IMR-90 (cell line): ENCODE data around the gene VIPR2. TPM values are rescaled to one million over a fixed set of nuclear protein-coding genes. Genes with fewer than 3 reads are reported as not detected.

ENCODE experiments used
- ATAC-seq: fragments of 200-7000 bp; cut with Tn5 transposase; 2 replicates; pipeline ENCODE4 v1.9.1; 2020; ENCODE audit warnings: low read depth, mild to moderate bottlenecking, moderate library complexity
- BruUV-seq: library from RNA; stranded (reverse); fragments of 400-500 nt; replicated peaks from 2 replicates; lab custom pipeline; 2021; lab: Mats Ljungman, UMichigan
- CTCF ChIA-PET: fragments of 300-600 bp; formaldehyde crosslinking; extraction: SDS; loops from one replicate; lab custom pipeline; 2021; ENCODE audit warnings: antibody characterized with exemption; lab: Yijun Ruan, JAX
- POLR2A ChIA-PET: fragments of 300-600 bp; sonication (Branson Sonifier 250); formaldehyde crosslinking; loops from one replicate; lab custom pipeline; 2022; ENCODE audit warnings: antibody characterized with exemption; ENCODE audit not compliant: unreplicated experiment; lab: Charles Lee
- DNase-seq: peaks from one replicate; pipeline ENCODE4 v3.0.0; 2013
- H2AFZ ChIP-seq: replicated peaks from 2 replicates; pipeline ENCODE3; 2013; ENCODE audit warnings: low read length, mild to moderate bottlenecking; ENCODE audit not compliant: poor library complexity
- H2AK5ac ChIP-seq: 2 replicates; pipeline ENCODE4 v1.6.1; 2013; ENCODE audit warnings: low read depth, low read length, inconsistent platforms
- H2AK9ac ChIP-seq: replicated peaks from 2 replicates; pipeline ENCODE3; 2013; ENCODE audit warnings: mild to moderate bottlenecking, low read depth, low read length, moderate library complexity; ENCODE audit not compliant: poor library complexity
- H2BK120ac ChIP-seq: 2 replicates; pipeline ENCODE4 v1.6.1; 2013; ENCODE audit warnings: low read depth, low read length, inconsistent platforms
- H2BK15ac ChIP-seq: 3 replicates; pipeline ENCODE4 v1.6.1; 2013; ENCODE audit warnings: low read depth, low read length, inconsistent platforms
- H2BK20ac ChIP-seq: 2 replicates; pipeline ENCODE4 v1.6.1; 2013; ENCODE audit warnings: low read depth, mild to moderate bottlenecking, inconsistent platforms, low read length, moderate library complexity
- H2BK5ac ChIP-seq: 2 replicates; pipeline ENCODE4 v1.6.1; 2013; ENCODE audit warnings: mild to moderate bottlenecking, low read depth, low read length, inconsistent platforms; ENCODE audit not compliant: poor library complexity, severe bottlenecking
- H3K14ac ChIP-seq: replicated peaks from 2 replicates; pipeline ENCODE4 v1.6.1; 2013; ENCODE audit warnings: low read depth, low read length, inconsistent platforms
- H3K18ac ChIP-seq: 2 replicates; pipeline ENCODE4 v1.6.1; 2013; ENCODE audit warnings: low read depth, low read length, control low read depth
- H3K23ac ChIP-seq: 2 replicates; pipeline ENCODE4 v1.6.1; 2013; ENCODE audit warnings: low read depth, low read length, inconsistent platforms
- H3K27ac ChIP-seq: 2 replicates; pipeline ENCODE4 v1.5.1; 2013; ENCODE audit warnings: mild to moderate bottlenecking, control low read depth, low read length; ENCODE audit not compliant: insufficient read depth
- H3K27me3 ChIP-seq: 2 replicates; pipeline ENCODE4 v1.6.1; 2013; ENCODE audit warnings: low read length; ENCODE audit not compliant: control insufficient read depth, insufficient read depth
- H3K36me3 ChIP-seq: 2 replicates; pipeline ENCODE4 v1.6.1; 2013; ENCODE audit warnings: low read length, mixed read lengths; ENCODE audit not compliant: control insufficient read depth, insufficient read depth
- H3K4ac ChIP-seq: 2 replicates; pipeline ENCODE4 v1.6.1; 2013; ENCODE audit warnings: low read depth, low read length, inconsistent platforms
- H3K4me1 ChIP-seq: 2 replicates; pipeline ENCODE4 v1.6.1; 2013; ENCODE audit warnings: low read length, mixed read lengths; ENCODE audit not compliant: control insufficient read depth, insufficient read depth
- H3K4me2 ChIP-seq: 2 replicates; pipeline ENCODE4 v1.6.1; 2013; ENCODE audit warnings: low read depth, mild to moderate bottlenecking, control low read depth, low read length, moderate library complexity
- H3K4me3 ChIP-seq: 2 replicates; pipeline ENCODE4 v1.5.1; 2013; ENCODE audit warnings: low read depth, mild to moderate bottlenecking, control low read depth, low read length, moderate library complexity; ENCODE audit not compliant: insufficient read depth
- H3K56ac ChIP-seq: 2 replicates; pipeline ENCODE4 v1.6.1; 2013; ENCODE audit warnings: low read length, inconsistent platforms; ENCODE audit not compliant: insufficient read depth; ENCODE audit errors: extremely low read depth
- H3K79me1 ChIP-seq, 2 experiments: 2 replicates each; pipeline ENCODE4 v1.6.1; 2013; ENCODE audit warnings: low read length in 2 of 2, inconsistent platforms in 1 of 2, low read depth in 1 of 2
- H3K9ac ChIP-seq: 2 replicates; pipeline ENCODE4 v1.6.1; 2013; ENCODE audit warnings: low read depth, low read length, control low read depth
- H3K9me1 ChIP-seq: 2 replicates; pipeline ENCODE4 v1.6.1; 2013; ENCODE audit warnings: low read length, inconsistent platforms; ENCODE audit not compliant: insufficient read depth
- H3K9me3 ChIP-seq: 2 replicates; pipeline ENCODE4 v1.6.1; 2013; ENCODE audit warnings: low read length; ENCODE audit not compliant: control insufficient read depth, insufficient read depth
- H4K20me1 ChIP-seq: 2 replicates; pipeline ENCODE4 v1.6.1; 2013; ENCODE audit warnings: low read length, inconsistent platforms; ENCODE audit not compliant: insufficient read depth
- H4K5ac ChIP-seq: 2 replicates; pipeline ENCODE4 v1.6.1; 2013; ENCODE audit warnings: mild to moderate bottlenecking, low read depth, low read length, control low read depth
- H4K8ac ChIP-seq, 2 experiments: 2 replicates each; pipeline ENCODE4 v1.6.1; 2013; ENCODE audit warnings: low read depth in 2 of 2, low read length in 2 of 2, control low read depth in 1 of 2, inconsistent platforms in 1 of 2
- H4K91ac ChIP-seq: 2 replicates; pipeline ENCODE4 v1.6.1; 2013; ENCODE audit warnings: low read depth, low read length, inconsistent platforms; ENCODE audit not compliant: insufficient read depth
- BHLHE40 ChIP-seq: fragments of 150-350 bp; IDR thresholded peaks from 2 replicates; pipeline ENCODE4 v1.6.1; 2016; ENCODE audit warnings: mild to moderate bottlenecking, low read depth, low read length
- CEBPB ChIP-seq: IDR thresholded peaks from 2 replicates; pipeline ENCODE4 v1.6.1; 2012; ENCODE audit warnings: low read depth, low read length, improper control_type of control experiment
- CHD1 ChIP-seq: IDR thresholded peaks from 2 replicates; pipeline ENCODE4 v1.6.1; 2012; ENCODE audit warnings: low read depth, low read length, improper control_type of control experiment
- MAFK ChIP-seq: IDR thresholded peaks from 2 replicates; pipeline ENCODE4 v1.6.1; 2012; ENCODE audit warnings: low read depth, low read length, improper control_type of control experiment
- MXI1 ChIP-seq: IDR thresholded peaks from 2 replicates; pipeline ENCODE4 v1.6.1; 2012; ENCODE audit warnings: low read depth, mild to moderate bottlenecking, low read length, moderate library complexity, borderline replicate concordance
- RAD21 ChIP-seq: IDR thresholded peaks from 2 replicates; pipeline ENCODE4 v1.6.1; 2012; ENCODE audit warnings: low read length, improper control_type of control experiment
- RFX5 ChIP-seq: IDR thresholded peaks from 2 replicates; pipeline ENCODE4 v1.8.0; 2012; ENCODE audit warnings: low read depth, mild to moderate bottlenecking, low read length, moderate library complexity
- SMC3 ChIP-seq: fragments of 150-350 bp; IDR thresholded peaks from 2 replicates; pipeline ENCODE4 v1.6.1; 2016; ENCODE audit warnings: low read depth, mild to moderate bottlenecking, antibody characterized with exemption, low read length, moderate library complexity
- WGBS, 2 experiments: methylation state at CpG; one replicate each; pipeline versions ENCODE4 v1.1.5 to v1.1.7; 2013; ENCODE audit warnings: missing lambda C conversion rate in 2 of 2; ENCODE audit not compliant: insufficient read length in 1 of 2; ENCODE audit errors: extremely low coverage in 2 of 2; 5-methylcytosine and 5-hydroxymethylcytosine counted together
- dilution Hi-C: fragments of 300-500 bp; cut with HindIII; formaldehyde crosslinking; loops from one replicate; pipeline ENCODE4 v1.14.3; 2018; ENCODE audit warnings: low sequenced_read_pairs; ENCODE audit not compliant: unreplicated experiment
- in situ Hi-C: fragments of 300-500 bp; cut with MboI; formaldehyde crosslinking; loops from 3 replicates; pipeline ENCODE4 v1.14.3; 2019; ENCODE audit warnings: low sequenced_read_pairs, inconsistent platforms, mixed read lengths
- intact Hi-C: fragments of 100-400 bp; cut with micrococcal nuclease; formaldehyde crosslinking; loops from 2 replicates; pipeline ENCODE4 v1.10.0; 2022
- polyA plus RNA-seq, 3 experiments: library from polyadenylated mRNA; depleted of rRNA; stranded (reverse); fragments of >200 nt; gene quantifications; 2 replicates each; pipeline ENCODE4 v1.2.3, GENCODE V29; 2012; ENCODE audit warnings: low replicate concordance in 1 of 3
- total RNA-seq: library from RNA; depleted of rRNA; stranded (reverse); fragments of >200 nt; gene quantifications from 2 replicates; pipeline ENCODE4 v1.2.3, GENCODE V29; 2012
- TF ChIP-seq, protein P1 (sequence below): fragments of 150-350 bp; IDR thresholded peaks from 2 replicates; pipeline ENCODE4 v1.6.1; 2016; ENCODE audit warnings: low read depth, mild to moderate bottlenecking, low read length, moderate library complexity, borderline replicate concordance
- TF ChIP-seq, protein P2 (sequence below): conservative IDR thresholded peaks from 2 replicates; pipeline ENCODE4 v1.5.1; 2012; ENCODE audit warnings: mild to moderate bottlenecking, low read depth, low read length, improper control_type of control experiment
- TF ChIP-seq, protein P3 (sequence below): fragments of 150-350 bp; IDR thresholded peaks from 2 replicates; pipeline ENCODE4 v1.6.1; 2017; ENCODE audit warnings: mild to moderate bottlenecking, antibody characterized with exemption, low read length, low read depth

VIPR2 gene
- total and polyA plus RNA-seq, 2 of the 4 experiments (the other 2 are of a cell fraction): not detected

DNA sequence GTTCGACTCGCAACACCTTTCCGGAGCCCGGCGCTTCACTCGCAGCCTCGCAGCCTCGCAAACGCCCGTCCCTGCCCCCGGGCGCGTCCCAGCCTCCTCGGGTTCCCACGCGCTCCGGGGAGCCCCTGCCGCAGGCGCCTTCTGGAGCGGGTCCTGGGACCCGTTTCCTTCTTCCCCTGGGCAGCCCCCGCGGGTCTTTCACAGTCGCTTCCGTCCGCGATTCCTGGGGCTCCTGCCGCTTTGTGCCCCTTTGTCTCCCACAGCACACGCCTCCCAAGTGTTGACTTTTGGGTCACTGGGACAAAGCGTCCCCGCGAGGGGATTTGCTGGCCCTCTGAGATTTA, 147.6 kb downstream of the VIPR2 start:
- POLR2A ChIA-PET: no interaction called here
- no peak for ATAC-seq
- no TSS peak for BruUV-seq

More for the DNA sequence above, 147.6 kb downstream of the VIPR2 start:
- Histone ChIP-seq H3K9ac (no peak overlapping the region), H3K4me3 (no peak overlapping the region), H3K79me1 (no peaks in the 10 kb centered on the region), H3K4me2 (no peak overlapping the region; the same call in 1 of the 2 replicates), H2BK5ac (no peak overlapping the region), H3K4me1 (no peaks in the 10 kb centered on the region), H3K4ac (no peak overlapping the region), H2AK5ac (no peak overlapping the region), H3K56ac (no peak overlapping the region), H3K9me1 (no peaks in the 10 kb centered on the region), H3K18ac (no peak overlapping the region), H3K14ac (no peak overlapping the region), H3K27me3 (peaks cover 5% of the 10 kb centered on the region; the same call in 1 of the 2 replicates), H3K23ac (no peak overlapping the region), H2AFZ (no peak overlapping the region), H2BK120ac (no peak overlapping the region), H4K91ac (no peak overlapping the region), H4K8ac (no peak overlapping the region), H3K27ac (no peak overlapping the region), H2BK20ac (no peak overlapping the region), H2AK9ac (no peak overlapping the region), H2BK15ac (no peak overlapping the region), H4K5ac (no peak overlapping the region), H3K9me3 (peaks cover 8% of the 10 kb centered on the region), H3K36me3 (no peaks in the 10 kb centered on the region), H4K20me1 (no peaks in the 10 kb centered on the region)
- dilution Hi-C loops (no loop called here), intact Hi-C loops (no loop called here), in situ Hi-C loops (no loop called here)
- TF ChIP-seq, protein P1, sequence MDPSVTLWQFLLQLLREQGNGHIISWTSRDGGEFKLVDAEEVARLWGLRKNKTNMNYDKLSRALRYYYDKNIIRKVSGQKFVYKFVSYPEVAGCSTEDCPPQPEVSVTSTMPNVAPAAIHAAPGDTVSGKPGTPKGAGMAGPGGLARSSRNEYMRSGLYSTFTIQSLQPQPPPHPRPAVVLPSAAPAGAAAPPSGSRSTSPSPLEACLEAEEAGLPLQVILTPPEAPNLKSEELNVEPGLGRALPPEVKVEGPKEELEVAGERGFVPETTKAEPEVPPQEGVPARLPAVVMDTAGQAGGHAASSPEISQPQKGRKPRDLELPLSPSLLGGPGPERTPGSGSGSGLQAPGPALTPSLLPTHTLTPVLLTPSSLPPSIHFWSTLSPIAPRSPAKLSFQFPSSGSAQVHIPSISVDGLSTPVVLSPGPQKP: no peak
- TF ChIP-seq, protein P2, sequence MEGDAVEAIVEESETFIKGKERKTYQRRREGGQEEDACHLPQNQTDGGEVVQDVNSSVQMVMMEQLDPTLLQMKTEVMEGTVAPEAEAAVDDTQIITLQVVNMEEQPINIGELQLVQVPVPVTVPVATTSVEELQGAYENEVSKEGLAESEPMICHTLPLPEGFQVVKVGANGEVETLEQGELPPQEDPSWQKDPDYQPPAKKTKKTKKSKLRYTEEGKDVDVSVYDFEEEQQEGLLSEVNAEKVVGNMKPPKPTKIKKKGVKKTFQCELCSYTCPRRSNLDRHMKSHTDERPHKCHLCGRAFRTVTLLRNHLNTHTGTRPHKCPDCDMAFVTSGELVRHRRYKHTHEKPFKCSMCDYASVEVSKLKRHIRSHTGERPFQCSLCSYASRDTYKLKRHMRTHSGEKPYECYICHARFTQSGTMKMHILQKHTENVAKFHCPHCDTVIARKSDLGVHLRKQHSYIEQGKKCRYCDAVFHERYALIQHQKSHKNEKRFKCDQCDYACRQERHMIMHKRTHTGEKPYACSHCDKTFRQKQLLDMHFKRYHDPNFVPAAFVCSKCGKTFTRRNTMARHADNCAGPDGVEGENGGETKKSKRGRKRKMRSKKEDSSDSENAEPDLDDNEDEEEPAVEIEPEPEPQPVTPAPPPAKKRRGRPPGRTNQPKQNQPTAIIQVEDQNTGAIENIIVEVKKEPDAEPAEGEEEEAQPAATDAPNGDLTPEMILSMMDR: no peak
- no peak for TF ChIP-seq RFX5
- TF ChIP-seq MXI1: no peak
- TF ChIP-seq MAFK: no peak
- TF ChIP-seq, protein P3, sequence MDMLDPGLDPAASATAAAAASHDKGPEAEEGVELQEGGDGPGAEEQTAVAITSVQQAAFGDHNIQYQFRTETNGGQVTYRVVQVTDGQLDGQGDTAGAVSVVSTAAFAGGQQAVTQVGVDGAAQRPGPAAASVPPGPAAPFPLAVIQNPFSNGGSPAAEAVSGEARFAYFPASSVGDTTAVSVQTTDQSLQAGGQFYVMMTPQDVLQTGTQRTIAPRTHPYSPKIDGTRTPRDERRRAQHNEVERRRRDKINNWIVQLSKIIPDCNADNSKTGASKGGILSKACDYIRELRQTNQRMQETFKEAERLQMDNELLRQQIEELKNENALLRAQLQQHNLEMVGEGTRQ: no peak
- no peak for TF ChIP-seq CHD1
- no peak for TF ChIP-seq BHLHE40
- no peak for TF ChIP-seq RAD21
- no peak for TF ChIP-seq SMC3
- TF ChIP-seq CEBPB: no peak
- CTCF ChIA-PET: no interaction called here
- no peak for DNase-seq
- 36% methylated on average over 16 of the region's 32 CpGs; no CpG with 5 or more reads in 1 of the 2 experiments for WGBS, 2 experiments
